SKM-1 treated with dmso at 0.1 percent for 144 hours (cell line): ENCODE measurements around the gene SCIMP.
A peak's percentile ranks its signal among the peaks of the same experiment; 100 is the strongest.
"Not testable (repeated sequence)": the region's sequence is repeated elsewhere in the genome, so short reads cannot be mapped to it uniquely, and the experiment has no call there.

Experiments
- DNase-seq: peaks from one replicate; lab custom pipeline; 2025; ENCODE audit not compliant: unreplicated experiment; lab: John Stamatoyannopoulos, UW

SCIMP gene

GRCh38 chr17:5191541-5192417 is 42.9 kb downstream of the SCIMP start, which contains the start of gene ZNF594:
Gene ZNF594, minus strand, starts transcription at chr17:5191868. Its CDS starts 7,612 bp downstream, at chr17:5184256.
- DNase-seq = peak; percentile 76

- DNase-seq = no peak
These were observed 50.4 kb downstream of the SCIMP start for GRCh38 chr17:5184288-5184687.

DNA sequence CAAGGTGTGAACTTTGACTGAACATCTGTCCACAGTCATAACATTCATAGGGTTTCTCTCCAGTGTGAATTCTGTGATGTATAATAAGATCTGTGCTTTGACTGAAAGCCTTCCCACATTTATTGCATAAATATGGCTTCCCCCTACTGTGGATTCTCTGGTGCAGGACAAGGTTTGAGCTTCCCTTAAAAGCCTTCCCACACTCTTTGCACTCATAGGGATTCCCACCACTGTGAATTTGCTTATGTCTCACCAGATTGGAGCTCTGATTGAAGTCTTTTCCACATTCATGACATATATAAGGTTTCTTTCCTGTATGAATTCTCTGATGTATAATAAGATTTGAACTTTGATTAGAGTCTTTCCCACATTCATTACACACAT is 51.3 kb downstream of the SCIMP start:
- DNase-seq = no peak

DNA sequence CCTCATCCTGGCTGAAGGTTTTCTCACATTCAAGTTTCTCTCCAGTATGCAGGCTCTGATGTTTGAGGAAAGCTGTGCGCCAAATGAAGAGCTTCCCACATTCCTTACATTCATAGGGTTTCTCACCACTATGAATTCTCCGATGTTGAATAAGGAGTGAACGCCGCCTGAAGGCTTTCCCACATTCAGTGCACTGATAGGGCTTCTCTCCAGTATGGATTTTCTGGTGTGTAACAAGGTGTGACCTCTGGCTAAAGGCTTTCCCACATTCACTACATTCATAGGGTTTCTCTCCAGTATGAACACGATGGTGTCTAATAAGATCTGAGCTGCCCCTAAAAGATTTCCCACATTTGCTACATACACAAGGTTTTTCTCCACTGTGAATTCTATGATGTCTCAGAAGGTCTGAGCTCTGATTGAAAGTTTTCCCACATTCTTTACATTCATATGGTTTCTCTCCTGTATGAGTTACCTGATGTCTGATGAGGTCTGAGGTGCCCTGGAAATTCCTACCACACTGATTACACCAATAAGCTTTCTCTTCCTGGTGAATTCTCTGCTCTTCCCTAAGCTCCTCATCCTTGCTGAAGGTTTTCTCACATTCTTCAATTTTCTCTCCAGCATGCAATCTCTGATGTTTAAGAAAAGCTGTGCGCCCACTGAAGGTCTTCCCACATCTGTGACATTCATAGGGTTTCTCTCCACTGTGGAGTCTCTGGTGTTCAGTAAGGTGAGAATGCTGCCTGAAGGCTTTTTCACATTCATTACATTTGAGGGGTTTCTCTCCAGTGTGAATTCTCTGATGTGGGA is 51.9 kb downstream of the SCIMP start:
- no peak for DNase-seq

DNA sequence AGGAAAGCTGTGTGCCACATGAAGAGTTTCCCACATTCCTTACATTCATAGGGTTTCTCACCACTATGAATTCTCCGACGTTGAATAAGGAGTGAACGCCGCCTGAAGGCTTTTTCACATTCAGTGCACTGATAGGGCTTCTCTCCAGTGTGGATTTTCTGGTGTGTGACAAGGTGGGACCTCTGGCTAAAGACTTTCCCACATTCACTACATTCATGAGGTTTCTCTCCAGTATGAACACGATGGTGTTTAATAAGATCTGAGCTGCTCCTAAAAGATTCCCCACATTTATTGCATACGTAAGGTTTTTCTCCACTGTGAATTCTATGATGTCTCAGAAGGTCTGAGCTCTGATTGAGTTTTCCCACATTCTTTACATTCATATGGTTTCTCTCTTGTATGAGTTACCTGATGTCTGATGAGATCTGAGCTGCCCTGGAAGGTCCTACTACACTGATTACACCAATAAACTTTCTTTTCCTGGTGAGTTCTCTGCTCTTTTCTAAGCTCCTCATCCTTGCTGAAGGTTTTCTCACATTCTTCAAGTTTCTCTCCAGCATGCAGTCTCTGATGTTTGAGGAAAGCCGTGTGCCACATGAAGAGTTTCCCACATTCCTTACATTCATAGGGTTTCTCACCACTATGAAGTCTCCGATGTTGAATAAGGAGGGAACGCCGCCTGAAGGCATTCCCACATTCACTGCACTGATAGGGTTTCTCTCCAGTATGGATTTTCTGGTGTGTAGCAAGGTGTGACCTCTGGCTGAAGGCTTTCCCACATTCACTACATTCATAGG is 53.0 kb downstream of the SCIMP start:
- no peak for DNase-seq

DNA sequence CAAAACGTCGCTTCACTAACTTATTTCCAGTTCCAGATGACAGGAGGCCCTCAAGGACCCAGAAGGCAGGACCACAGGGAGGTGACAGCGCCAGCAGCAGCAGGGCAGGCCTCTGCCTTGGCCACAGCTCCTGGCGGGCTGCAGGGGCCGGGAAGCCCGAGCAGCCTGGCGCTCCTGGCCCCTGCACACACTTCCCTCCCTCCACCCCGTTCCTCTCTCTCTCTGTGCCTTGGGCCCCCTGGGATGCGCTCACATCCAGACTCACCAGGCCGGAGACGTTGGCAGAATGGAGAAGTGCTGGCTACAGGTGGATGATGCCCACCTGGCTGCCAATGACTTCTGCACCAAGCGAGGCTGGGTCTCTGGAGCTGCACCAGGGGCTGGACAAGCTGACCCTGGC is 55.7 kb downstream of the SCIMP start:
- DNase-seq = no peak

DNA sequence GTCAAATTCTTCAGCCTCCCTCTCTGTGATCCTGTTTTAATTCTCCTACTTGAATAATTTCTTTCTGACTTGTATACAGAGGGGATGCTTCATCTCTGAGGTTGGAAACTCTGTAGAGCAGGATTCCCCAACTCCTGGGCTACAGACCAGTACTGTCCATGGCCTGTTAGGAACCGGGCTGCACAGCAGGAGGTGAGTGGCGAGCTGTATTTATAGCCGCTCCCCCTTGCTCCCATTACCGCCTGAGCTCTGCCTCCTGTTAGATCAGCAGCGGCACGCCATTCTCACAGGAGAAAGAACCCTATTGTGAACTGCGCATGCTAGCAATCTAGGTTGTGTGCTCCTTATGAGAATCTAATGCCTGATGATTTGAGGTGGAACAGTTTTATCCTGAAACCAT is 59.6 kb downstream of the SCIMP start:
- not testable (repeated sequence) for DNase-seq

DNA sequence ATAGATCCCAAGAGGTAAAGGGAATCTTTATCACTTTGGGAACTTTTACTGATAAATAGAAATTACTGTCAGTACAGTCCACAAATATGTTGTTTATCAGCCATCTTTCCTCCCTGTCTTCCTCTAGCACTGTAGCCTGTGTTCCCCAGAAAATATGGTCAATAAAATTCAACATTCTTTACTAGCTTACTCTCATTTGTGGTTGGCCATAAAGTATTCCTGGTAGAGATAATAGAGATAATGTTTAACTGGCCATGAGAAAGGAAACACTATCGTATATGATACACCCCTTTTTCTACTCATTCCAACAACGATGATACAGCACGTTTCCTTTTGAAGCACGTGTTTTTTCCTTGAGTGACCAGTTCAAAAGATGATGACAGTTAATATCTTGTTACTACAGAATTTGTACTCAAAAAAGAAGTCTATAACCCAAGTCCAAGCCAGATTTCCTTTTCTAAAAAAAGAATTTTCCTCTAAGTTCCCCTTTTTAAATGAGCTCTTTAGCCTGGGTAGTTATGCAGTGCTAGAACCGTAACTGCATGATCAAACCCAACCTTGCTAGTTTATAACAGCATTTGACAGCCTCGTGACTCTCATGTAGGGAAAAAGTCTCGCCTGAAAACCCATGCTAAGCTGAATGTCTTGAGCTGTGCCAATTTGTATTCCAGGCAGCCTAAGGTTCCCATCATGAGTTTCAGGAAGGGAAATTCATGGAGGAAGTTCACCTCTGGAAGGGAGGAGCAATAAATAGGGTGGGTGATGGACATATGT is 68.7 kb downstream of the SCIMP start:
- DNase-seq = not testable (repeated sequence)

GRCh38 chr17:5164436-5164835 is 70.2 kb downstream of the SCIMP start:
- DNase-seq = no peak

- DNase-seq = not testable (repeated sequence)
These were observed 72.9 kb downstream of the SCIMP start for GRCh38 chr17:5161793-5162192.

DNA sequence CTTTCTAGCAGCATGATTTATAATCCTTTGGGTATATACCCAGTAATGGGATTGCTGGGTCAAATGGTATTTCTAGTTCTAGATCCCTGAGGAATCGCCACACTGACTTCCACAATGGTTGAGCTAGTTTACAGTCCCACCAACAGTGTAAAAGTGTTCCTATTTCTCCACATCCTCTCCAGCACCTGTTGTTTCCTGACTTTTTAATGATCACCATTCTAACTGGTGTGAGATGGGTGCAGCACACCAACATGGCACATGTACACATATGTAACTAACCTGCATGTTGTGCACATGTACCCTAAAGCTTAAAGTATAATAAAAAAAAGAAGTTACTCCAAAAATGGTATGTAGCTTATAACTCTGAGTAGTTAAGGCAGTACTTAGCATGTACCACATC is 74.0 kb downstream of the SCIMP start:
- DNase-seq = not testable (repeated sequence)
